ENCODE measurements around the gene CSRP2. TPM values are rescaled to one million over a fixed set of nuclear protein-coding genes. Genes with fewer than 3 reads are reported as not detected.

Gene CSRP2
- total RNA-seq, 6 experiments from 2014 or later = 13.4 to 35.1 (median 22.4) TPM

DNA sequence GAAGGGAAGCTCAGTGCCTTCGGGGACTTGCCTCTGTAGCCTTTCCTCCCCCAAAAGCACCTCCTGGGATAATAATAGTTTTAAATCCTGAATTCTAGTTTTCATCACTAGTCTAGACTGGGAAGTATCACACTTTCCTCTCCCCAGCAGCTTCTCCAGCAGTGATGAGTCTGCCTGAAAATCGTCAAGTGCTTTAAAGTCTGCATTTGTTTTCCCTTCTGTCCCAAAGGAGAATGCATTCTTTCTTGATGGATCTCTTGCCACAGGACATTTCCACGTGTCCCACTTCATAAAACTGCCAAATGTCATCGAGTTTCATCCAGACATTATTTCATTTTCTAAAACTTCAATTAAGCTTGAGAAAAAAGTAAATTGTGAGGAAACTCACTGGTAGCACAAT, 15.0 kb downstream of the CSRP2 start:
- no peak overlapping the region for H3K27ac ChIP-seq
- H3K9me3 ChIP-seq = no peaks in the 10 kb centered on the region
- no peak for TF ChIP-seq POLR2A (IDR thresholded peaks at IDR 0.05)
- TF ChIP-seq, protein P1, sequence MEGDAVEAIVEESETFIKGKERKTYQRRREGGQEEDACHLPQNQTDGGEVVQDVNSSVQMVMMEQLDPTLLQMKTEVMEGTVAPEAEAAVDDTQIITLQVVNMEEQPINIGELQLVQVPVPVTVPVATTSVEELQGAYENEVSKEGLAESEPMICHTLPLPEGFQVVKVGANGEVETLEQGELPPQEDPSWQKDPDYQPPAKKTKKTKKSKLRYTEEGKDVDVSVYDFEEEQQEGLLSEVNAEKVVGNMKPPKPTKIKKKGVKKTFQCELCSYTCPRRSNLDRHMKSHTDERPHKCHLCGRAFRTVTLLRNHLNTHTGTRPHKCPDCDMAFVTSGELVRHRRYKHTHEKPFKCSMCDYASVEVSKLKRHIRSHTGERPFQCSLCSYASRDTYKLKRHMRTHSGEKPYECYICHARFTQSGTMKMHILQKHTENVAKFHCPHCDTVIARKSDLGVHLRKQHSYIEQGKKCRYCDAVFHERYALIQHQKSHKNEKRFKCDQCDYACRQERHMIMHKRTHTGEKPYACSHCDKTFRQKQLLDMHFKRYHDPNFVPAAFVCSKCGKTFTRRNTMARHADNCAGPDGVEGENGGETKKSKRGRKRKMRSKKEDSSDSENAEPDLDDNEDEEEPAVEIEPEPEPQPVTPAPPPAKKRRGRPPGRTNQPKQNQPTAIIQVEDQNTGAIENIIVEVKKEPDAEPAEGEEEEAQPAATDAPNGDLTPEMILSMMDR (IDR thresholded peaks at IDR 0.05) = no peak
- intact Hi-C loops (cut with DNase I) = no loop called here
- H3K4me3 ChIP-seq = no peak overlapping the region
- DNase-seq = no peak
- 67% methylated on average over 4 of the region's 4 CpGs for WGBS (ENCODE audit: insufficient coverage, low coverage, low lambda C conversion rate, missing lambda C conversion rate)
- no peaks in the 10 kb centered on the region for H3K27me3 ChIP-seq
- no peak for ATAC-seq
- H3K4me1 ChIP-seq = no peaks in the 10 kb centered on the region
- H3K36me3 ChIP-seq = peaks cover 0 to 12% (median 0%) of the 10 kb centered on the region in 4 donors

DNA sequence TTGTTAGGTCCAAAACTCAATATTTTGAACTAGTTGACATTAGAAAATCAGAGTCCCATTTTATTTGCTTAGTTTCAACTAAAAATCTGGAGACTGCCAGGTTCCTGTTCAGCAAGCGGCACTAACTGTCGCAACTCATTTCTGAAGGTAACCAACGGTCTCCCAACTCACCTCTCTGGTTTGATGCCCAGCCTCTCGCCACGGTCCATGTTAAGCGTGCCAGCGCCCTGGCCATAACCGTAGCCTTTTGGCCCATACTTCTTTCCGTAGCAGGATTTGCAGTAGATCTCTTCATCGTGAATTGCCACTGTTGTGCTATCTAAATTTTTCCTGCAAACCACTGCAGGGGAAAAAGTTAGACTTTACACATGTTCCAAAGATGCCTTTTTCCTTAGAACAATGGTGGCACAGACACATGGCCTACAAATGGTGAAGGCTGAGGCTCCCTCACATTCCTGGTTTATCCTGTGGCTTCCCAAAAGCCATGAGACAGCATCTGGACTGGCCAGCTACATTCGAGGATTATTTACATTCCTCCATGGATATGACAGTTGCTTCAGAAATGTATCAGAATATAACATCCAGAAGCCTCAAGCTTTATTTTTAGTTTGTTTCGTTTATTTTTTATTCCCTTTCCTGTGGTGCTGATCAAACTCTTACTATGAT, 15.7 kb downstream of the CSRP2 start:
- WGBS (ENCODE audit: insufficient coverage, low coverage, low lambda C conversion rate, missing lambda C conversion rate) = 91% methylated on average over 11 of the region's 12 CpGs
- ATAC-seq = peak in 1 of 4 donors; percentile 44
- TF ChIP-seq POLR2A (IDR thresholded peaks at IDR 0.05) = no peak
- TF ChIP-seq, protein P1 (IDR thresholded peaks at IDR 0.05) = no peak

DNA sequence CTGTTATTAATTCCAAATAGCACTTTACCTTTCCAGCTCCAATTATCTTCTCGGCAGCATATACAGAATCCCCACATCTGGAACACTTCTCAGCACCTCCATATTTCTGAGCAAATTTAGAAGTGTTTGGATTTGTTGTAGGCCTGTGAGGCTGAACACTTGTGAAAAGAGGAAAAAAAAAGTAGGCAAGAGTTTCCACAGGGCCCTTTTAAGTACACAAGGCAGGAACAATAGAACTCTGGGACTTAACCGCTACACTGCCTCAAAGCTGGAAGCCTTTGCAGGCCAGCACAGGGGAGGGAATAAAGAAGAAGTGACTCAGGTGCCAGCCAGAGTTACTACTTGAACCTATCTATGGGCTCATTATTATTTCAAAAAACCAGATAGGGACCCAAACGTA, 18.6 kb downstream of the CSRP2 start:
- Histone ChIP-seq H3K36me3 (peaks cover 0 to 12% (median 0%) of the 10 kb centered on the region in 4 donors), H3K9me3 (no peaks in the 10 kb centered on the region), H3K4me3 (no peak overlapping the region), H3K27me3 (no peaks in the 10 kb centered on the region), H3K4me1 (no peaks in the 10 kb centered on the region), H3K27ac (no peak overlapping the region)
- no peak for TF ChIP-seq POLR2A (IDR thresholded peaks at IDR 0.05)
- TF ChIP-seq, protein P1 (IDR thresholded peaks at IDR 0.05) = no peak
- intact Hi-C loops (cut with DNase I) = no loop called here
- 80% methylated on average over 3 of the region's 3 CpGs for WGBS (ENCODE audit: insufficient coverage, low coverage, low lambda C conversion rate, missing lambda C conversion rate)
- no peak for ATAC-seq
- DNase-seq = no peak

More for the DNA sequence above, 15.7 kb downstream of the CSRP2 start:
- H3K4me1 ChIP-seq = no peaks in the 10 kb centered on the region
- H3K4me3 ChIP-seq = no peak overlapping the region
- H3K36me3 ChIP-seq = peaks cover 0 to 12% (median 0%) of the 10 kb centered on the region in 4 donors
- no peaks in the 10 kb centered on the region for H3K9me3 ChIP-seq
- no peaks in the 10 kb centered on the region for H3K27me3 ChIP-seq
- DNase-seq = peak in 1 of 3 donors; percentile 65
- H3K27ac ChIP-seq = no peak overlapping the region
- intact Hi-C loops (cut with DNase I) = no loop called here

DNA sequence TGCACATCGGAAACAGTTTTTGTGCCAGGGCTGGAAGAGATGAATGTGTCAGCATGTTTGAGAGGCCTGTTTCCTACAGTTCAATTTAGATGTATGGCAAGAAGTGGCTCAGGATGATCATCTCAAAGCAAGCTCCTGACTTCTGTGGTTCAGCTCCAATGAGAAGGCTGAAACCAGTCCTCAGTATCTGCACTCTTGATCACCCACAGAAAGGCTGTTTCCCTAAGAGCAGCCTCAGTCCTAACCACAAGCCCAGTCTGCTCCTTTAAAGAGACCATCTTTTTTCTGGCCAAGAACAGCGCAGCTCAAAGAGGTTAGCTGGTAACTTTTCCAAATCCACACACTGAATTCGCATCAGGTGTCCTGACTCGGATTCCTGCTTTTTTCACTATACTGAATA, 19.2 kb downstream of the CSRP2 start:
- intact Hi-C loops (cut with DNase I) = no loop called here
- WGBS (ENCODE audit: insufficient coverage, low coverage, low lambda C conversion rate, missing lambda C conversion rate) = 81% methylated on average over 4 of the region's 4 CpGs
- no peak overlapping the region for H3K4me3 ChIP-seq
- no peak overlapping the region for H3K27ac ChIP-seq
- TF ChIP-seq, protein P1 (IDR thresholded peaks at IDR 0.05) = no peak
- no peak for TF ChIP-seq POLR2A (IDR thresholded peaks at IDR 0.05)
- no peak for ATAC-seq
- DNase-seq = no peak
- no peaks in the 10 kb centered on the region for H3K4me1 ChIP-seq
- peaks cover 0 to 9% (median 0%) of the 10 kb centered on the region in 4 donors for H3K36me3 ChIP-seq
- no peaks in the 10 kb centered on the region for H3K9me3 ChIP-seq
- H3K27me3 ChIP-seq = no peaks in the 10 kb centered on the region

Measured in right lobe of liver (tissue), 6 donors.